HG02970 (cell line): ENCODE data around the gene LMF1.
"Not testable (repeated sequence)": the region's sequence is repeated elsewhere in the genome, so short reads cannot be mapped to it uniquely, and the experiment has no call there.

Experiments
- ATAC-seq: cut with Tn5 transposase; IDR thresholded peaks from one replicate; pipeline ENCODE4 v1.9.1; 2021; ENCODE audit warnings: mild to moderate bottlenecking, moderate library complexity, moderate number of reproducible peaks; ENCODE audit not compliant: unreplicated experiment, low FRiP score

The LMF1 gene

GRCh38 chr16:820044-820408, 150.8 kb downstream of the LMF1 start:
- not testable (repeated sequence) for ATAC-seq

- no peak for ATAC-seq
These were observed 151.3 kb downstream of the LMF1 start for GRCh38 chr16:819336-820043.

- ATAC-seq: no peak
These were observed 152.2 kb downstream of the LMF1 start for GRCh38 chr16:818592-818991.

- ATAC-seq: no peak
These were observed 152.7 kb downstream of the LMF1 start for GRCh38 chr16:818132-818531.

GRCh38 chr16:817001-817906, 153.5 kb downstream of the LMF1 start:
- ATAC-seq: no peak

- no peak for ATAC-seq
These were observed 154.9 kb downstream of the LMF1 start for GRCh38 chr16:815861-816260.

- ATAC-seq: no peak
These were observed 155.8 kb downstream of the LMF1 start for GRCh38 chr16:814974-815373.

- ATAC-seq: no peak
These were observed 156.8 kb downstream of the LMF1 start for GRCh38 chr16:813916-814412.

GRCh38 chr16:813204-813915, 157.4 kb downstream of the LMF1 start:
- no peak for ATAC-seq

- ATAC-seq: no peak
These were observed 162.7 kb downstream of the LMF1 start for GRCh38 chr16:808085-808386.

GRCh38 chr16:807347-808084, 163.3 kb downstream of the LMF1 start:
- peak; percentile 90 for ATAC-seq

GRCh38 chr16:805474-805873, 165.3 kb downstream of the LMF1 start:
- no peak for ATAC-seq

GRCh38 chr16:804193-805048, 166.4 kb downstream of the LMF1 start:
- no peak for ATAC-seq

GRCh38 chr16:803754-804080, 167.1 kb downstream of the LMF1 start:
- no peak for ATAC-seq
